ENCODE measurements around the gene HOXD9. TPM values are rescaled to one million over a fixed set of nuclear protein-coding genes. Genes with fewer than 3 reads are reported as not detected.

HOXD9 gene
- polyA plus RNA-seq (2013) = not detected

- Histone ChIP-seq H3K4me1 (ENCODE audit: control extremely low read depth in 1 of 4, control insufficient read depth in 4 of 4, insufficient read depth in 4 of 4, low read length in 3 of 4) (peaks cover 0 to 12% (median 10%) of the 10 kb centered on the region in 4 experiments), H3K27ac (ENCODE audit: insufficient read depth in 1 of 2, low read depth in 1 of 2, low read length in 2 of 2, poor library complexity in 1 of 2, severe bottlenecking in 2 of 2) (no peak within 1 kb of the TSS), H3K36me3 (ENCODE audit: control insufficient read depth in 4 of 4, insufficient read depth in 4 of 4, low read length in 3 of 4) (no peaks in the 10 kb centered on the region), H3K4me3 (ENCODE audit: control insufficient read depth in 1 of 7, extremely low read depth in 1 of 7, insufficient read depth in 4 of 7, low read depth in 2 of 7, low read length in 6 of 7) (peak within 1 kb of the TSS in 3 of 7 experiments; percentile 19 to 50 (median 45)), H3K9me3 (ENCODE audit: control extremely low read depth in 1 of 5, control insufficient read depth in 4 of 5, insufficient read depth in 2 of 5, low read depth in 1 of 5, low read length in 4 of 5) (no peaks in the 10 kb centered on the region), H3K27me3 (replicated peaks in 2 of 5; ENCODE audit: control insufficient read depth in 4 of 5, insufficient read depth in 5 of 5, low read length in 4 of 5) (peaks cover 20 to 99% (median 73%) of the 10 kb centered on the region in 5 experiments)
- ChIA-PET CTCF (interaction anchor here (0.6 to 5.2 kb wide), 6 partner anchors 10 to 1411 kb away, joined by 3 to 26 read pairs (median 6); no protein-coding TSS in a partner anchor), POLR2A (no interaction called here)
- 1% methylated on average over 61 of the region's 84 CpGs for WGBS (ENCODE audit: insufficient coverage)
- DNase-seq = peak in 1 of 3 donors; percentile 60
These were observed at the start of gene HOXD9 for GRCh38 chr2:176122683-176123410. TSS of gene HOXD9 (plus strand) at chr2:176122719. CDS start at chr2:176122769, 50 bp downstream.

- Histone ChIP-seq H3K27ac (ENCODE audit: insufficient read depth in 1 of 2, low read depth in 1 of 2, low read length in 2 of 2, poor library complexity in 1 of 2, severe bottlenecking in 2 of 2) (no peak overlapping the region), H3K27me3 (replicated peaks in 2 of 5; ENCODE audit: control insufficient read depth in 4 of 5, insufficient read depth in 5 of 5, low read length in 4 of 5) (peaks cover 33 to 97% (median 70%) of the 10 kb centered on the region in 5 experiments), H3K36me3 (ENCODE audit: control insufficient read depth in 4 of 4, insufficient read depth in 4 of 4, low read length in 3 of 4) (no peaks in the 10 kb centered on the region), H3K4me3 (ENCODE audit: control insufficient read depth in 1 of 7, extremely low read depth in 1 of 7, insufficient read depth in 4 of 7, low read depth in 2 of 7, low read length in 6 of 7) (no peak overlapping the region), H3K4me1 (ENCODE audit: control extremely low read depth in 1 of 4, control insufficient read depth in 4 of 4, insufficient read depth in 4 of 4, low read length in 3 of 4) (peaks cover 0 to 5% (median 2%) of the 10 kb centered on the region in 4 experiments), H3K9me3 (ENCODE audit: control extremely low read depth in 1 of 5, control insufficient read depth in 4 of 5, insufficient read depth in 2 of 5, low read depth in 1 of 5, low read length in 4 of 5) (peaks cover 0 to 2% (median 0%) of the 10 kb centered on the region in 5 experiments)
- peak in 1 of 3 donors; percentile 25 for DNase-seq
- 8% methylated on average over 19 of the region's 29 CpGs for WGBS (ENCODE audit: insufficient coverage)
- CTCF ChIA-PET = interaction anchor here (1.2 to 5.0 kb wide), 3 partner anchors 16 to 708 kb away, joined by 5 to 20 read pairs (median 5); no protein-coding TSS in a partner anchor
- POLR2A ChIA-PET = no interaction called here
These were observed 49.3 kb upstream of the HOXD9 start for GRCh38 chr2:176072951-176073904.

- CTCF ChIA-PET = interaction anchor here (0.9 to 5.0 kb wide), 3 partner anchors 22 to 709 kb away, joined by 3 to 20 read pairs (median 6); no protein-coding TSS in a partner anchor
- no peak overlapping the region for H3K27ac ChIP-seq (ENCODE audit: insufficient read depth in 1 of 2, low read depth in 1 of 2, low read length in 2 of 2, poor library complexity in 1 of 2, severe bottlenecking in 2 of 2)
- POLR2A ChIA-PET = interaction anchor here (0.8 kb wide), 1 partner anchor 20 kb away, joined by 3 read pairs; no protein-coding TSS in a partner anchor
- no peak for DNase-seq
- peaks cover 0 to 7% (median 3%) of the 10 kb centered on the region in 4 experiments for H3K4me1 ChIP-seq (ENCODE audit: control extremely low read depth in 1 of 4, control insufficient read depth in 4 of 4, insufficient read depth in 4 of 4, low read length in 3 of 4)
- H3K9me3 ChIP-seq (ENCODE audit: control extremely low read depth in 1 of 5, control insufficient read depth in 4 of 5, insufficient read depth in 2 of 5, low read depth in 1 of 5, low read length in 4 of 5) = peaks cover 0 to 2% (median 0%) of the 10 kb centered on the region in 5 experiments
- 13% methylated on average over 6 of the region's 7 CpGs for WGBS (ENCODE audit: insufficient coverage)
- no peaks in the 10 kb centered on the region for H3K36me3 ChIP-seq (ENCODE audit: control insufficient read depth in 4 of 4, insufficient read depth in 4 of 4, low read length in 3 of 4)
- H3K27me3 ChIP-seq (replicated peaks in 2 of 5; ENCODE audit: control insufficient read depth in 4 of 5, insufficient read depth in 5 of 5, low read length in 4 of 5) = peaks cover 45 to 97% (median 69%) of the 10 kb centered on the region in 5 experiments
- no peak overlapping the region for H3K4me3 ChIP-seq (ENCODE audit: control insufficient read depth in 1 of 7, extremely low read depth in 1 of 7, insufficient read depth in 4 of 7, low read depth in 2 of 7, low read length in 6 of 7)
These were observed 47.5 kb upstream of the HOXD9 start for GRCh38 chr2:176074919-176075425.

GRCh38 chr2:176075481-176075880 is 47.0 kb upstream of the HOXD9 start:
- DNase-seq = no peak
- peaks cover 41 to 95% (median 63%) of the 10 kb centered on the region in 5 experiments for H3K27me3 ChIP-seq (replicated peaks in 2 of 5; ENCODE audit: control insufficient read depth in 4 of 5, insufficient read depth in 5 of 5, low read length in 4 of 5)
- ChIA-PET CTCF (interaction anchor here (0.9 to 5.0 kb wide), 3 partner anchors 22 to 710 kb away, joined by 3 to 20 read pairs (median 6); no protein-coding TSS in a partner anchor), POLR2A (interaction anchor here (0.8 kb wide), 1 partner anchor 20 kb away, joined by 3 read pairs; no protein-coding TSS in a partner anchor)
- 10% methylated on average over 12 of the region's 15 CpGs for WGBS (ENCODE audit: insufficient coverage)
- H3K9me3 ChIP-seq (ENCODE audit: control extremely low read depth in 1 of 5, control insufficient read depth in 4 of 5, insufficient read depth in 2 of 5, low read depth in 1 of 5, low read length in 4 of 5) = peaks cover 0 to 2% (median 0%) of the 10 kb centered on the region in 5 experiments
- no peaks in the 10 kb centered on the region for H3K36me3 ChIP-seq (ENCODE audit: control insufficient read depth in 4 of 4, insufficient read depth in 4 of 4, low read length in 3 of 4)
- H3K4me3 ChIP-seq (ENCODE audit: control insufficient read depth in 1 of 7, extremely low read depth in 1 of 7, insufficient read depth in 4 of 7, low read depth in 2 of 7, low read length in 6 of 7) = no peak overlapping the region
- H3K27ac ChIP-seq (ENCODE audit: insufficient read depth in 1 of 2, low read depth in 1 of 2, low read length in 2 of 2, poor library complexity in 1 of 2, severe bottlenecking in 2 of 2) = no peak overlapping the region
- peaks cover 0 to 10% (median 5%) of the 10 kb centered on the region in 4 experiments for H3K4me1 ChIP-seq (ENCODE audit: control extremely low read depth in 1 of 4, control insufficient read depth in 4 of 4, insufficient read depth in 4 of 4, low read length in 3 of 4)

- Histone ChIP-seq H3K4me3 (ENCODE audit: control insufficient read depth in 1 of 7, extremely low read depth in 1 of 7, insufficient read depth in 4 of 7, low read depth in 2 of 7, low read length in 6 of 7) (no peak overlapping the region), H3K4me1 (ENCODE audit: control extremely low read depth in 1 of 4, control insufficient read depth in 4 of 4, insufficient read depth in 4 of 4, low read length in 3 of 4) (peaks cover 0 to 15% (median 9%) of the 10 kb centered on the region in 4 experiments), H3K36me3 (ENCODE audit: control insufficient read depth in 4 of 4, insufficient read depth in 4 of 4, low read length in 3 of 4) (no peaks in the 10 kb centered on the region), H3K27ac (ENCODE audit: insufficient read depth in 1 of 2, low read depth in 1 of 2, low read length in 2 of 2, poor library complexity in 1 of 2, severe bottlenecking in 2 of 2) (no peak overlapping the region), H3K9me3 (ENCODE audit: control extremely low read depth in 1 of 5, control insufficient read depth in 4 of 5, insufficient read depth in 2 of 5, low read depth in 1 of 5, low read length in 4 of 5) (peaks cover 0 to 4% (median 2%) of the 10 kb centered on the region in 5 experiments), H3K27me3 (replicated peaks in 2 of 5; ENCODE audit: control insufficient read depth in 4 of 5, insufficient read depth in 5 of 5, low read length in 4 of 5) (peaks cover 42 to 95% (median 63%) of the 10 kb centered on the region in 5 experiments)
- 31% methylated on average over 4 of the region's 7 CpGs for WGBS (ENCODE audit: insufficient coverage)
- peak in 1 of 3 donors; percentile 1 for DNase-seq
- POLR2A ChIA-PET = no interaction called here
- CTCF ChIA-PET = interaction anchor here (0.8 to 5.0 kb wide), 4 partner anchors 9 to 710 kb away, joined by 3 to 20 read pairs (median 6); no protein-coding TSS in a partner anchor
These were observed 46.5 kb upstream of the HOXD9 start for GRCh38 chr2:176076063-176076462.

GRCh38 chr2:176076796-176077195 is 45.7 kb upstream of the HOXD9 start:
- Histone ChIP-seq H3K27ac (ENCODE audit: insufficient read depth in 1 of 2, low read depth in 1 of 2, low read length in 2 of 2, poor library complexity in 1 of 2, severe bottlenecking in 2 of 2) (no peak overlapping the region), H3K36me3 (ENCODE audit: control insufficient read depth in 4 of 4, insufficient read depth in 4 of 4, low read length in 3 of 4) (no peaks in the 10 kb centered on the region), H3K27me3 (replicated peaks in 2 of 5; ENCODE audit: control insufficient read depth in 4 of 5, insufficient read depth in 5 of 5, low read length in 4 of 5) (peaks cover 46 to 95% (median 64%) of the 10 kb centered on the region in 5 experiments), H3K9me3 (ENCODE audit: control extremely low read depth in 1 of 5, control insufficient read depth in 4 of 5, insufficient read depth in 2 of 5, low read depth in 1 of 5, low read length in 4 of 5) (peaks cover 0 to 7% (median 2%) of the 10 kb centered on the region in 5 experiments), H3K4me3 (ENCODE audit: control insufficient read depth in 1 of 7, extremely low read depth in 1 of 7, insufficient read depth in 4 of 7, low read depth in 2 of 7, low read length in 6 of 7) (no peak overlapping the region), H3K4me1 (ENCODE audit: control extremely low read depth in 1 of 4, control insufficient read depth in 4 of 4, insufficient read depth in 4 of 4, low read length in 3 of 4) (peaks cover 0 to 15% (median 9%) of the 10 kb centered on the region in 4 experiments)
- CTCF ChIA-PET = interaction anchor here (0.8 to 5.0 kb wide), 4 partner anchors 9 to 711 kb away, joined by 3 to 20 read pairs (median 6); no protein-coding TSS in a partner anchor
- peak in 1 of 3 donors; percentile 16 for DNase-seq
- WGBS (ENCODE audit: insufficient coverage) = no CpG with 5 or more reads among the region's 2 CpGs
- POLR2A ChIA-PET = no interaction called here
